ENCODE results near the gene ATP2C2.

DNA sequence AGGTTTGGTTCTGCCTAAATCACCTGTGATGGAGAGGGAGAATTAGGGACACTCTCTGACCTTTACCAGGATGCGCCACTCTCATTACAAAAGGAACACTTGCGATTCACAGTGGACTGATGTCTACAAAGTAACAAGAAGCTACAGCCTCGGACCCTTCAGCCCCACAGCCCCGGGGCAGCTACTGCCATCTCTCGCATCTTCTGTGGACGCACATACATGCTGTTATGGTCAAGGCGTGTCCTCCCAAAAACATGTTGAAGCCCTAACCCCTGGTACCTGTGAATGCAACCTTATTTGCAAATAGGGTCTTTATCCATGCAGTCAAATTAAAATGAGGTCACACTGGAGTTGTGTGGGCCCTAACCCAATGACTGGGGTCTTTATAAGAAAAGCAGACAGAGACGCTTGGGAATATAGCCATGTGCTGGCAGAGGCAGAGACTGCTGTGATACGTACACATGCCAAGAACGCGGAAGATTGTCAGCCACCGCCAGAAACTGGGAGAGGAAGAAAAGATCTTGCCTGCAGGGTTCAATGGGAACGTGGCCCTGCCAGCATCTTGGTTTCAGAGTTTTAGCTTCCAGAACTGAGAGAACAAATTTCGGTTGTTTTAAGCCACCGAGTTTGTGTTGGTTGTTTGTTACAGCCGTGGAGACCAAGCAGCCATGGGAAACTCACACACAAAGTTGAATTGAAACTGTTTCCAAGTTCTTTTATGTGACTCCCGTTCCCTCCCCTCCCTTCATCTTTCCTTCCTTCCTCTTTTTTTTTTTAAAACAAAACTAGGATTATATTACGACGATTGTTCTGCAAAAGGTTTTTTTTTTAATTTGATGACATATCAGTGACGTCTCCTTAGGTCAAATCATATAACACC is 23.1 kb downstream of the ATP2C2 start:
- no peak for TF ChIP-seq CTCF (IDR thresholded peaks at IDR 0.05; ENCODE audit: low read depth, low read length, poor library complexity, severe bottlenecking)
- no peak for TF ChIP-seq EZH2phosphoT487 (IDR thresholded peaks at IDR 0.05; ENCODE audit: borderline replicate concordance, low read length)
